HCT116 (cell line): ENCODE data around the gene FTL. TPM values are rescaled to one million over a fixed set of nuclear protein-coding genes. Genes with fewer than 3 reads are reported as not detected.

ENCODE experiments used
- ATAC-seq: fragments of 200-7000 bp; cut with Tn5 transposase; 2 replicates; pipeline ENCODE4 v1.9.1; 2020; ENCODE audit warnings: mild to moderate bottlenecking, moderate library complexity
- BruUV-seq: library from RNA; stranded (reverse); fragments of 400-500 nt; replicated peaks from 2 replicates; lab custom pipeline; 2021; lab: Mats Ljungman, UMichigan
- CTCF ChIA-PET: fragments of 300-600 bp; sonication (Branson Sonifier 250); formaldehyde crosslinking; loops from one replicate; lab custom pipeline; 2021; ENCODE audit warnings: antibody characterized with exemption; lab: Charles Lee
- POLR2A ChIA-PET: fragments of 300-600, 350-600 bp; sonication (Branson Sonifier 250); formaldehyde crosslinking; loops from one replicate; lab custom pipeline; 2021; ENCODE audit warnings: antibody characterized with exemption; lab: Charles Lee
- RAD21 ChIA-PET, 2 experiments: fragments of 300-600 bp; sonication (Branson Sonifier 250); formaldehyde crosslinking; loops; one replicate each; lab custom pipeline; 2023; ENCODE audit warnings: low total read pairs in 2 of 2; ENCODE audit not compliant: uncharacterized antibody in 2 of 2, unreplicated experiment in 2 of 2, low non-redundant PET in 1 of 2; lab: Charles Lee
- DNase-seq: peaks from one replicate; pipeline ENCODE4 v3.0.0-alpha.2; 2010; ENCODE audit warnings: low read depth, low spot score
- H2AFZ ChIP-seq: fragments of 200-600 bp; shearing (Covaris generic), sonication (generic); 2 replicates; pipeline ENCODE4 v1.6.1; 2017; ENCODE audit warnings: low read depth, mixed run types, mixed read lengths, antibody characterized with exemption, low read length; ENCODE audit not compliant: poor library complexity, severe bottlenecking
- H3K27ac ChIP-seq: 2 replicates; pipeline ENCODE4 v1.5.1; 2012; ENCODE audit warnings: low read depth, low read length
- H3K27me3 ChIP-seq: fragments of 200-600 bp; sonication (generic); 2 replicates; pipeline ENCODE4 v1.6.1; 2016; ENCODE audit warnings: mixed run types, low read length, mixed read lengths; ENCODE audit not compliant: insufficient read depth
- H3K36me3 ChIP-seq, 2 experiments: fragments of 200-500 bp in 1 of 2; fragments of 200-600 bp in 1 of 2; sonication (Bioruptor generic) in 1 of 2; sonication (generic) in 1 of 2; 2 replicates each; pipeline versions ENCODE4 v1.5.1 to v1.6.1; 2014 to 2016; ENCODE audit warnings: low read length in 2 of 2, inconsistent platforms in 1 of 2, mixed read lengths in 1 of 2, mixed run types in 1 of 2; ENCODE audit not compliant: insufficient read depth in 2 of 2, control insufficient read depth in 1 of 2
- H3K4me1 ChIP-seq, 2 experiments: fragments of 200-600 bp in 1 of 2; sonication (generic) in 1 of 2; 2 replicates each; pipeline versions ENCODE4 v1.5.1 to v1.6.1; 2012 to 2017; ENCODE audit warnings: low read length in 2 of 2, inconsistent platforms in 1 of 2, mild to moderate bottlenecking in 1 of 2, mixed read lengths in 1 of 2, mixed run types in 1 of 2, moderate library complexity in 1 of 2; ENCODE audit not compliant: insufficient read depth in 2 of 2, control insufficient read depth in 1 of 2
- H3K4me2 ChIP-seq: fragments of 200-600 bp; sonication (generic); 2 replicates; pipeline ENCODE4 v1.6.1; 2017; ENCODE audit warnings: mixed run types, low read length, mixed read lengths
- H3K4me3 ChIP-seq, 2 experiments: fragments of 200-600 bp in 1 of 2; sonication (generic) in 1 of 2; replicated peaks in 1 of 2; 2 replicates each; pipeline ENCODE4 v1.5.1; 2011 to 2016; ENCODE audit warnings: low read length in 2 of 2, control low read depth in 1 of 2, low read depth in 1 of 2, mild to moderate bottlenecking in 1 of 2, mixed read lengths in 1 of 2, mixed run types in 1 of 2
- H3K79me2 ChIP-seq: fragments of 200-600 bp; sonication (generic); 2 replicates; pipeline ENCODE4 v1.6.1; 2017; ENCODE audit warnings: mild to moderate bottlenecking, mixed run types, low read length, moderate library complexity, mixed read lengths; ENCODE audit not compliant: insufficient read depth
- H3K9ac ChIP-seq: fragments of 200-600 bp; sonication (generic); 2 replicates; pipeline ENCODE4 v1.6.1; 2016; ENCODE audit warnings: low read length, mixed read lengths
- H3K9me2 ChIP-seq: fragments of 200-600 bp; sonication (generic), shearing (Covaris generic); 2 replicates; pipeline ENCODE4 v1.6.1; 2017; ENCODE audit warnings: mixed run types, mild to moderate bottlenecking, moderate library complexity; ENCODE audit not compliant: insufficient read depth
- H3K9me3 ChIP-seq, 2 experiments: fragments of 200-500 bp in 1 of 2; fragments of 200-600 bp in 1 of 2; sonication (Bioruptor generic) in 1 of 2; sonication (generic) in 1 of 2; 2 replicates each; pipeline ENCODE4 v1.6.1; 2014 to 2017; ENCODE audit warnings: low read length in 2 of 2, mixed read lengths in 2 of 2, inconsistent platforms in 1 of 2, low read depth in 1 of 2, mild to moderate bottlenecking in 1 of 2, mixed run types in 1 of 2, moderate library complexity in 1 of 2; ENCODE audit not compliant: control insufficient read depth in 1 of 2, insufficient read depth in 1 of 2
- H4K20me1 ChIP-seq: fragments of 200-600 bp; sonication (generic), shearing (Covaris generic); 2 replicates; pipeline ENCODE4 v1.6.1; 2017; ENCODE audit warnings: mixed run types, mild to moderate bottlenecking, moderate library complexity; ENCODE audit not compliant: insufficient read depth
- EGR1 ChIP-seq: IDR thresholded peaks from 2 replicates; pipeline ENCODE4 v1.6.1; 2012; ENCODE audit warnings: low read depth
- ELF1 ChIP-seq: IDR thresholded peaks from 2 replicates; pipeline ENCODE4 v1.6.1; 2012; ENCODE audit warnings: low read depth, borderline replicate concordance
- EZH2 ChIP-seq: fragments of 200-600 bp; sonication (generic); IDR thresholded peaks from 2 replicates; pipeline ENCODE4 v1.6.1; 2017; ENCODE audit warnings: antibody characterized with exemption, mixed run types
- EZH2phosphoT487 ChIP-seq: fragments of 200-600 bp; IDR thresholded peaks from 2 replicates; pipeline ENCODE4 v1.6.1; 2018; ENCODE audit warnings: antibody characterized with exemption, borderline replicate concordance
- FOSL1 ChIP-seq: IDR thresholded peaks from 2 replicates; pipeline ENCODE4 v1.6.1; 2012; ENCODE audit warnings: low read depth
- POLR2A ChIP-seq: IDR thresholded peaks from 2 replicates; pipeline ENCODE4 v1.7.0; 2011; ENCODE audit warnings: borderline replicate concordance; ENCODE audit not compliant: insufficient read depth, insufficient read length; ENCODE audit errors: extremely low read depth
- POLR2AphosphoS5 ChIP-seq: IDR thresholded peaks from 2 replicates; pipeline ENCODE4 v1.6.1; 2011; ENCODE audit warnings: mild to moderate bottlenecking, low read depth, low read length, moderate library complexity
- RAD21 ChIP-seq: IDR thresholded peaks from 2 replicates; pipeline ENCODE4 v1.6.1; 2012; ENCODE audit warnings: low read depth, mild to moderate bottlenecking
- SIN3A ChIP-seq: IDR thresholded peaks from 2 replicates; pipeline ENCODE4 v1.6.1; 2012; ENCODE audit warnings: low read depth
- SP1 ChIP-seq: IDR thresholded peaks from 2 replicates; pipeline ENCODE4 v1.6.1; 2012; ENCODE audit warnings: low read depth
- SRF ChIP-seq: IDR thresholded peaks from 2 replicates; pipeline ENCODE4 v1.6.1; 2012; ENCODE audit warnings: low read depth
- YY1 ChIP-seq: IDR thresholded peaks from 2 replicates; pipeline ENCODE4 v1.6.1; 2011; ENCODE audit warnings: low read length, low read depth, moderate library complexity, mild to moderate bottlenecking; ENCODE audit not compliant: insufficient replicate concordance; ENCODE audit errors: extremely low read depth
- ZFX ChIP-seq: fragments of 450-650 bp; IDR thresholded peaks from 2 replicates; pipeline ENCODE4 v1.6.1; 2017
- ZNF274 ChIP-seq: fragments of 200-500 bp; sonication (Bioruptor generic); IDR thresholded peaks from 2 replicates; pipeline ENCODE4 v1.6.1; 2014; ENCODE audit warnings: mild to moderate bottlenecking, low read depth, low read length, inconsistent platforms
- intact Hi-C: fragments of 100-400 bp; cut with micrococcal nuclease; formaldehyde crosslinking; loops from 2 replicates; pipeline ENCODE4 v1.10.0; 2022
- total RNA-seq: library from RNA; stranded (reverse); gene quantifications from one replicate; pipeline ENCODE4 v1.2.1, GENCODE V29; 2021; ENCODE audit not compliant: unreplicated experiment
- TF ChIP-seq, protein P1 (sequence below): IDR thresholded peaks from 2 replicates; pipeline ENCODE4 v1.6.1; 2012; ENCODE audit warnings: low read depth
- TF ChIP-seq, protein P2 (sequence below): IDR thresholded peaks from 2 replicates; pipeline ENCODE4 v1.6.1; 2012
- TF ChIP-seq, protein P3 (sequence below): IDR thresholded peaks from 2 replicates; pipeline ENCODE4 v1.6.1; 2011; ENCODE audit warnings: mild to moderate bottlenecking, low read length, moderate library complexity; ENCODE audit not compliant: insufficient replicate concordance; ENCODE audit errors: extremely low read depth
- TF ChIP-seq, protein P4 (sequence below): IDR thresholded peaks from 2 replicates; pipeline ENCODE4 v1.6.1; 2012

FTL gene
- total RNA-seq, 1 experiment from 2014 or later: 1,885 TPM

DNA sequence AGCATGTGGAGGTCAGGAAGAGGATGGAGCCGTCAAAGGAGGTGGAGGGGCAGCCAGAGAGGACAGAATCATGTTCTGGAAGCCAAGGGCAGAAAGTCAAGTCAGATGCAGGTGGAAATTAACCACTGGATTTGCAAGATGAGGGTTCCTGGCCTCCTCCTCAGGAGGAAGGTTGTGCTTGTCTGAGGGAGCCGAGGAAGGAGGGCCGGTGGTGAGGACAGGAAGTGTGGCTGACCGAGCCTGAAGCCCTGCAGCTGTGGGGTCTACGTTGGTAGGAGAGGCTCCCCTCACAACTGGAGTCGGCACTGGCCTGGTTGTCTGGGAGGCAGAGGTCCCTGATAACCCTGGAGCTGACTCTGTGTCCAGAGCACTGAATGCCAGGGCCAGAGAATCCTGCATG is 47.0 kb upstream of the FTL start:
- DNase-seq (no peak), ATAC-seq (no peak)
- no peak overlapping the region for H3K27ac ChIP-seq
- no peaks in the 10 kb centered on the region for H4K20me1 ChIP-seq
- no peaks in the 10 kb centered on the region for H3K9me3 ChIP-seq
- no peaks in the 10 kb centered on the region for H3K27me3 ChIP-seq
- intact Hi-C loops: no loop called here
- H3K4me3 ChIP-seq: no peak overlapping the region
- no TSS peak for BruUV-seq
- CTCF ChIA-PET: interaction anchor here (1.2 kb wide), 1 partner anchor 53 kb away, joined by 3 read pairs; no protein-coding TSS in a partner anchor
- POLR2A ChIA-PET: interaction anchor here (1.1 to 1.6 kb wide), 3 partner anchors 37 to 49 kb away, joined by 3 to 4 read pairs (median 3); partner anchors contain the start of genes BAX and PPP1R15A
- no peaks in the 10 kb centered on the region for H3K9me2 ChIP-seq
- TF ChIP-seq SP1: no peak
- TF ChIP-seq SRF: no peak
- no peak for TF ChIP-seq FOSL1
- no peak for TF ChIP-seq POLR2A
- no peak for TF ChIP-seq RAD21
- TF ChIP-seq ELF1: no peak
- TF ChIP-seq EZH2phosphoT487: no peak
- TF ChIP-seq, protein P1, sequence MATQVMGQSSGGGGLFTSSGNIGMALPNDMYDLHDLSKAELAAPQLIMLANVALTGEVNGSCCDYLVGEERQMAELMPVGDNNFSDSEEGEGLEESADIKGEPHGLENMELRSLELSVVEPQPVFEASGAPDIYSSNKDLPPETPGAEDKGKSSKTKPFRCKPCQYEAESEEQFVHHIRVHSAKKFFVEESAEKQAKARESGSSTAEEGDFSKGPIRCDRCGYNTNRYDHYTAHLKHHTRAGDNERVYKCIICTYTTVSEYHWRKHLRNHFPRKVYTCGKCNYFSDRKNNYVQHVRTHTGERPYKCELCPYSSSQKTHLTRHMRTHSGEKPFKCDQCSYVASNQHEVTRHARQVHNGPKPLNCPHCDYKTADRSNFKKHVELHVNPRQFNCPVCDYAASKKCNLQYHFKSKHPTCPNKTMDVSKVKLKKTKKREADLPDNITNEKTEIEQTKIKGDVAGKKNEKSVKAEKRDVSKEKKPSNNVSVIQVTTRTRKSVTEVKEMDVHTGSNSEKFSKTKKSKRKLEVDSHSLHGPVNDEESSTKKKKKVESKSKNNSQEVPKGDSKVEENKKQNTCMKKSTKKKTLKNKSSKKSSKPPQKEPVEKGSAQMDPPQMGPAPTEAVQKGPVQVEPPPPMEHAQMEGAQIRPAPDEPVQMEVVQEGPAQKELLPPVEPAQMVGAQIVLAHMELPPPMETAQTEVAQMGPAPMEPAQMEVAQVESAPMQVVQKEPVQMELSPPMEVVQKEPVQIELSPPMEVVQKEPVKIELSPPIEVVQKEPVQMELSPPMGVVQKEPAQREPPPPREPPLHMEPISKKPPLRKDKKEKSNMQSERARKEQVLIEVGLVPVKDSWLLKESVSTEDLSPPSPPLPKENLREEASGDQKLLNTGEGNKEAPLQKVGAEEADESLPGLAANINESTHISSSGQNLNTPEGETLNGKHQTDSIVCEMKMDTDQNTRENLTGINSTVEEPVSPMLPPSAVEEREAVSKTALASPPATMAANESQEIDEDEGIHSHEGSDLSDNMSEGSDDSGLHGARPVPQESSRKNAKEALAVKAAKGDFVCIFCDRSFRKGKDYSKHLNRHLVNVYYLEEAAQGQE: no peak
- TF ChIP-seq EZH2: no peak
- TF ChIP-seq SIN3A: no peak
- no peak for TF ChIP-seq EGR1
- no peak for TF ChIP-seq ZNF274
- no peak for TF ChIP-seq YY1
- no peak for TF ChIP-seq ZFX
- no peak for TF ChIP-seq POLR2AphosphoS5
- TF ChIP-seq, protein P2, sequence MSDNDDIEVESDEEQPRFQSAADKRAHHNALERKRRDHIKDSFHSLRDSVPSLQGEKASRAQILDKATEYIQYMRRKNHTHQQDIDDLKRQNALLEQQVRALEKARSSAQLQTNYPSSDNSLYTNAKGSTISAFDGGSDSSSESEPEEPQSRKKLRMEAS: no peak
- TF ChIP-seq, protein P3, sequence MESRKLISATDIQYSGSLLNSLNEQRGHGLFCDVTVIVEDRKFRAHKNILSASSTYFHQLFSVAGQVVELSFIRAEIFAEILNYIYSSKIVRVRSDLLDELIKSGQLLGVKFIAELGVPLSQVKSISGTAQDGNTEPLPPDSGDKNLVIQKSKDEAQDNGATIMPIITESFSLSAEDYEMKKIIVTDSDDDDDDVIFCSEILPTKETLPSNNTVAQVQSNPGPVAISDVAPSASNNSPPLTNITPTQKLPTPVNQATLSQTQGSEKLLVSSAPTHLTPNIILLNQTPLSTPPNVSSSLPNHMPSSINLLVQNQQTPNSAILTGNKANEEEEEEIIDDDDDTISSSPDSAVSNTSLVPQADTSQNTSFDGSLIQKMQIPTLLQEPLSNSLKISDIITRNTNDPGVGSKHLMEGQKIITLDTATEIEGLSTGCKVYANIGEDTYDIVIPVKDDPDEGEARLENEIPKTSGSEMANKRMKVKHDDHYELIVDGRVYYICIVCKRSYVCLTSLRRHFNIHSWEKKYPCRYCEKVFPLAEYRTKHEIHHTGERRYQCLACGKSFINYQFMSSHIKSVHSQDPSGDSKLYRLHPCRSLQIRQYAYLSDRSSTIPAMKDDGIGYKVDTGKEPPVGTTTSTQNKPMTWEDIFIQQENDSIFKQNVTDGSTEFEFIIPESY: no peak
- TF ChIP-seq, protein P4, sequence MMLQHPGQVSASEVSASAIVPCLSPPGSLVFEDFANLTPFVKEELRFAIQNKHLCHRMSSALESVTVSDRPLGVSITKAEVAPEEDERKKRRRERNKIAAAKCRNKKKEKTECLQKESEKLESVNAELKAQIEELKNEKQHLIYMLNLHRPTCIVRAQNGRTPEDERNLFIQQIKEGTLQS: no peak
- H3K79me2 ChIP-seq: no peaks in the 10 kb centered on the region
- no peak overlapping the region for H2AFZ ChIP-seq
- H3K9ac ChIP-seq: no peak overlapping the region
- no peak overlapping the region for H3K4me2 ChIP-seq
- RAD21 ChIA-PET: no interaction called here
- no peaks in the 10 kb centered on the region for H3K4me1 ChIP-seq
- H3K36me3 ChIP-seq: peaks cover 2 to 9% of the 10 kb centered on the region in 2 experiments; a peak in 3 of 4 replicates
